Prostate gland (tissue), 2 donors: ENCODE data around the gene SLC4A2.

Experiments used
- POLR2A ChIP-seq: fragments of 450-650 bp; IDR thresholded peaks from one replicate; pipeline ENCODE4 v1.6.1; 2016; ENCODE audit warnings: antibody characterized with exemption, mild to moderate bottlenecking
- POLR2AphosphoS5 ChIP-seq: sonication (generic); formaldehyde crosslinking; IDR thresholded peaks from one replicate; pipeline ENCODE4 v1.6.1; 2017; ENCODE audit warnings: antibody characterized with exemption
- TF ChIP-seq, protein P1 (sequence below), 4 experiments: fragments of 200-600 bp in 2 of 4; fragments of 450-650 bp in 2 of 4; sonication (generic) in 2 of 4; IDR thresholded peaks; 1 replicate in 3 of 4; 2 replicates in 1 of 4; pipeline ENCODE4 v1.5.1; 2016 to 2019; ENCODE audit warnings: antibody characterized with exemption in 4 of 4, mild to moderate bottlenecking in 2 of 4, moderate library complexity in 2 of 4

DNA sequence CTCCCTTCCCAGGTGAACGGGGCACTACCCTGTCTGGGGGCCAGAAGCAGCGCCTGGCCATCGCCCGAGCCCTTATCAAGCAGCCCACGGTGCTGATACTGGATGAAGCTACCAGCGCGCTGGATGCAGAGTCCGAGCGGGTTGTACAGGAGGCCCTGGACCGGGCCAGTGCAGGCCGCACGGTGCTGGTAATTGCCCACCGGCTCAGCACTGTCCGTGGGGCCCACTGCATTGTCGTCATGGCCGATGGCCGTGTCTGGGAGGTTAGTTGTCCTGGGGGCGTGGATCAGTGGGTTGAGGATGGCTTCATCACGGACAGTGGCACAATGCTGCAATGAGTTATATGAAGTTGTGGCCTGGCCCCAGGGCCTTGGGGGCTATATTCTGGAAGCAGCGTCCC is 15.4 kb upstream of the SLC4A2 start:
- TF ChIP-seq POLR2AphosphoS5 (no peak), POLR2A (no peak)
- TF ChIP-seq, protein P1, sequence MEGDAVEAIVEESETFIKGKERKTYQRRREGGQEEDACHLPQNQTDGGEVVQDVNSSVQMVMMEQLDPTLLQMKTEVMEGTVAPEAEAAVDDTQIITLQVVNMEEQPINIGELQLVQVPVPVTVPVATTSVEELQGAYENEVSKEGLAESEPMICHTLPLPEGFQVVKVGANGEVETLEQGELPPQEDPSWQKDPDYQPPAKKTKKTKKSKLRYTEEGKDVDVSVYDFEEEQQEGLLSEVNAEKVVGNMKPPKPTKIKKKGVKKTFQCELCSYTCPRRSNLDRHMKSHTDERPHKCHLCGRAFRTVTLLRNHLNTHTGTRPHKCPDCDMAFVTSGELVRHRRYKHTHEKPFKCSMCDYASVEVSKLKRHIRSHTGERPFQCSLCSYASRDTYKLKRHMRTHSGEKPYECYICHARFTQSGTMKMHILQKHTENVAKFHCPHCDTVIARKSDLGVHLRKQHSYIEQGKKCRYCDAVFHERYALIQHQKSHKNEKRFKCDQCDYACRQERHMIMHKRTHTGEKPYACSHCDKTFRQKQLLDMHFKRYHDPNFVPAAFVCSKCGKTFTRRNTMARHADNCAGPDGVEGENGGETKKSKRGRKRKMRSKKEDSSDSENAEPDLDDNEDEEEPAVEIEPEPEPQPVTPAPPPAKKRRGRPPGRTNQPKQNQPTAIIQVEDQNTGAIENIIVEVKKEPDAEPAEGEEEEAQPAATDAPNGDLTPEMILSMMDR (IDR thresholded peaks at IDR 0.05) = no peak
